Right cardiac atrium (tissue), 5 donors: ENCODE data around the gene MYADM. TPM values are rescaled to one million over a fixed set of nuclear protein-coding genes. Genes with fewer than 3 reads are reported as not detected.

Experiments
- ATAC-seq, 2 donors: fragments of 200-7000 bp; cut with Tn5 transposase; one replicate each; pipeline versions ENCODE4 v1.8.0 to v1.9.1; 2020; ENCODE audit warnings: moderate library complexity in 2 of 2, mild to moderate bottlenecking in 1 of 2
- DNase-seq, 3 donors: peaks; one replicate each; pipeline ENCODE4 v3.0.0-alpha.2; 2020
- H3K27ac ChIP-seq: one replicate; pipeline ENCODE4 v1.5.1; 2013; ENCODE audit warnings: mild to moderate bottlenecking, low read length, control low read depth, moderate library complexity
- H3K27me3 ChIP-seq: one replicate; pipeline ENCODE4 v1.6.1; 2013; ENCODE audit not compliant: control insufficient read depth, insufficient read depth
- H3K4me1 ChIP-seq: one replicate; pipeline ENCODE4 v1.6.1; 2013; ENCODE audit warnings: low read length; ENCODE audit not compliant: control insufficient read depth, insufficient read depth
- H3K4me3 ChIP-seq: one replicate; pipeline ENCODE4 v1.5.1; 2013; ENCODE audit warnings: low read length, control low read depth
- H3K9me3 ChIP-seq: one replicate; pipeline ENCODE4 v1.6.1; 2013; ENCODE audit warnings: low read length; ENCODE audit not compliant: control insufficient read depth
- WGBS: extraction: QIAGEN DNeasy Blood & Tissue Kit; methylation state at CpG from one replicate; pipeline ENCODE4 v1.1.7; 2013; 5-methylcytosine and 5-hydroxymethylcytosine counted together
- intact Hi-C, 4 donors: fragments of 100-400 bp; cut with DNase I; formaldehyde crosslinking; loops; one replicate each; pipeline versions ENCODE4 v1.11.0 to v1.14.0; 2022 to 2023
- polyA plus RNA-seq: library from polyadenylated mRNA; stranded (reverse); fragments of 200-250 nt; gene quantifications from one replicate; pipeline ENCODE4 v1.2.3, GENCODE V29; 2013
- total RNA-seq, 4 donors: library from RNA; stranded (reverse); fragmentation: NEBNext Ultra II Directional; extraction: Animal tissue kit (Norgen Biotek cat#: 25700); gene quantifications; one replicate each; pipeline ENCODE4 v1.2.1, GENCODE V29; 2021
- donor health status: healthy with polysubstance abuse.
- donor health status: DM: no; HTN: yes; CAD: no.
- donor health status: DM: no; HTN: no; CAD: no.
- donor health status: DM: no; HTN: yes; CAD: no; lungs with severe emphysema.
- donor health status: DM: yes; HTN: yes; CAD: no.

Gene MYADM
- total and polyA plus RNA-seq, 5 donors, result 83.0 to 303 (median 110) TPM

- no peak for DNase-seq
- no peaks in the 10 kb centered on the region for H3K27me3 ChIP-seq
Observed at GRCh38 chr19:53917356-53917755, 49.7 kb downstream of the MYADM start.

More at GRCh38 chr19:53917356-53917755, 49.7 kb downstream of the MYADM start:
- H3K27ac ChIP-seq, result no peak overlapping the region
- no peak overlapping the region for H3K4me3 ChIP-seq
- H3K4me1 ChIP-seq, result no peaks in the 10 kb centered on the region
- no peaks in the 10 kb centered on the region for H3K9me3 ChIP-seq
- no peak for ATAC-seq
- WGBS, result 77% methylated on average over 7 of the region's 7 CpGs
- intact Hi-C loops, result no loop called here

Other genes starting within 250 kb of the MYADM start
- not detected for gene DPRX, start 235.9 kb upstream of the MYADM start, total RNA-seq
- gene DPRX, start 235.9 kb upstream of the MYADM start, polyA plus RNA-seq, result not detected
- gene NLRP12, start 43.6 kb upstream of the MYADM start, total RNA-seq, result under 1 TPM; 0.20 to 0.71 (median 0.58) TPM
- 0.20 TPM for gene NLRP12, start 43.6 kb upstream of the MYADM start, polyA plus RNA-seq
- gene PRKCG, start 14.3 kb downstream of the MYADM start, total RNA-seq, result not detected
- 0.02 TPM for gene PRKCG, start 14.3 kb downstream of the MYADM start, polyA plus RNA-seq
- not detected for gene CACNG7, start 41.4 kb downstream of the MYADM start, total RNA-seq
- 0.05 TPM for gene CACNG7, start 41.4 kb downstream of the MYADM start, polyA plus RNA-seq
- under 1 TPM; 0.06 to 0.31 (median 0.20) TPM for gene CACNG8, start 95.1 kb downstream of the MYADM start, total RNA-seq
- gene CACNG8, start 95.1 kb downstream of the MYADM start, polyA plus RNA-seq, result 0.14 TPM
- not detected for gene CACNG6, start 123.8 kb downstream of the MYADM start, total RNA-seq
- gene CACNG6, start 123.8 kb downstream of the MYADM start, polyA plus RNA-seq, result not detected
- gene VSTM1, start 196.0 kb downstream of the MYADM start, total RNA-seq, result not detected
- gene VSTM1, start 196.0 kb downstream of the MYADM start, polyA plus RNA-seq, result not detected
- gene TARM1, start 213.5 kb downstream of the MYADM start, total RNA-seq, result not detected
- not detected for gene TARM1, start 213.5 kb downstream of the MYADM start, polyA plus RNA-seq
- 1 to 10 TPM in 2 of 4 donors, under 1 TPM in 2; 0.72 to 1.5 (median 1.1) TPM for gene OSCAR, start 232.9 kb downstream of the MYADM start, total RNA-seq
- gene OSCAR, start 232.9 kb downstream of the MYADM start, polyA plus RNA-seq, result 0.45 TPM
- gene NDUFA3, start 235.0 kb downstream of the MYADM start, total RNA-seq, result 100 to 1,000 TPM; 264 to 472 (median 385) TPM
- 714 TPM for gene NDUFA3, start 235.0 kb downstream of the MYADM start, polyA plus RNA-seq
- gene TFPT, start 247.8 kb downstream of the MYADM start, total RNA-seq, result 10 to 100 TPM; 15.8 to 17.4 (median 16.8) TPM
- 19.8 TPM for gene TFPT, start 247.8 kb downstream of the MYADM start, polyA plus RNA-seq
- gene PRPF31, start 247.9 kb downstream of the MYADM start, total RNA-seq, result 10 to 100 TPM; 41.9 to 52.1 (median 43.7) TPM
- gene PRPF31, start 247.9 kb downstream of the MYADM start, polyA plus RNA-seq, result 43.0 TPM